H7 (cell line): Measurements from ENCODE around the gene ZNF620. TPM values are rescaled to one million over a fixed set of nuclear protein-coding genes. Genes with fewer than 3 reads are reported as not detected.
"Not testable (repeated sequence)": the region's sequence is repeated elsewhere in the genome, so short reads cannot be mapped to it uniquely, and the experiment has no call there.

Experiments used
- DNase-seq: peaks from one replicate; pipeline ENCODE4 v3.0.0; 2012
- H3K27me3 ChIP-seq: 2 replicates; pipeline ENCODE4 v1.6.0; 2011; ENCODE audit warnings: mild to moderate bottlenecking, low read length; ENCODE audit not compliant: control insufficient read depth, insufficient read depth
- H3K36me3 ChIP-seq: replicated peaks from 2 replicates; pipeline ENCODE4 v1.5.1; 2011; ENCODE audit warnings: low read length; ENCODE audit not compliant: control insufficient read depth, insufficient read depth
- H3K4me3 ChIP-seq: 2 replicates; pipeline ENCODE4 v1.5.1; 2011; ENCODE audit warnings: low read depth, mild to moderate bottlenecking, control low read depth, low read length, moderate library complexity; ENCODE audit not compliant: insufficient read depth
- total RNA-seq: library from RNA; depleted of rRNA; stranded (reverse); fragments of >200 nt; shearing (Covaris generic); gene quantifications from 2 replicates; pipeline ENCODE4 v1.2.3, GENCODE V29; 2014; rRNA removed

ZNF620 gene
- 5.6 and 8.8 TPM in 2 replicates for total RNA-seq

GRCh38 chr3:40505599-40506462 is at the start of gene ZNF620:
Gene ZNF620 (plus strand): TSS chr3:40506039. CDS start chr3:40506353, 314 bp downstream.
- H3K27me3 ChIP-seq, result no peaks in the 10 kb centered on the region

DNA sequence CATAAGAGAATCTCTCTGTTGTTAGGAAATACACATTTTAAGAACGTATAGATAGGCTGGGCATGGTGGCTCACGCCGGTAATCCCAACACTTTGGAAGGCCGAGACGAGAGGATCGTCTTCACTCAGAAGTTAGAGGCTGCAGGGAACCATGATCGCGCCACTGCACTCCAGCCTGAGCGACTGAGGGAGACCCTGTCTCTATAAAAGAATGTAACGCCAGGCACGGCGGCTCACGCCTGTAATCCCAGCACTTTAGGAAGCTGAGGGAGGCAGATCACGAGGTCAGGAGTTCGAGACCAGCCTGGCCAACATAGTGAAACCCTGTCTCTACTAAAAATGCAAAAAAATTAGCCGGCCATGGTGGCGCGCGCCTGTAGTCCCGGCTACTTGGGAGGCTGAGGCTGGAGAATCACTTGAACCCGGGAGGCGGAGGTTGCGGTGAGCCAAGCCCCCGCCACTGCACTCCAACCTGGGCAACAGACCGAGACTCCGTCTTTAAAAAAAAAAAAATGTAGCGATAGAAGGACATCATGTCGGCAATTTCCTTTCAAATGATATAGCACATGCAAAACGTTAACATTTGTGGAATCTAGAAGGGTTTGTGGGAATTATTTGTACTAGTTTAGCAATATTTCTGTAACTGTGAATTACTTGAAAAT is 49.4 kb upstream of the ZNF620 start:
- Histone ChIP-seq H3K4me3 (peak overlapping the region; percentile 98), H3K27me3 (no peaks in the 10 kb centered on the region), H3K36me3 (peaks cover 25% of the 10 kb centered on the region)
- DNase-seq, result no peak

More at GRCh38 chr3:40505599-40506462, at the start of gene ZNF620:
- peaks cover 1% of the 10 kb centered on the region; the same call in 1 of the 2 replicates for H3K36me3 ChIP-seq
- DNase-seq, result peak; percentile 92
- H3K4me3 ChIP-seq, result peak within 1 kb of the TSS; percentile 70

DNA sequence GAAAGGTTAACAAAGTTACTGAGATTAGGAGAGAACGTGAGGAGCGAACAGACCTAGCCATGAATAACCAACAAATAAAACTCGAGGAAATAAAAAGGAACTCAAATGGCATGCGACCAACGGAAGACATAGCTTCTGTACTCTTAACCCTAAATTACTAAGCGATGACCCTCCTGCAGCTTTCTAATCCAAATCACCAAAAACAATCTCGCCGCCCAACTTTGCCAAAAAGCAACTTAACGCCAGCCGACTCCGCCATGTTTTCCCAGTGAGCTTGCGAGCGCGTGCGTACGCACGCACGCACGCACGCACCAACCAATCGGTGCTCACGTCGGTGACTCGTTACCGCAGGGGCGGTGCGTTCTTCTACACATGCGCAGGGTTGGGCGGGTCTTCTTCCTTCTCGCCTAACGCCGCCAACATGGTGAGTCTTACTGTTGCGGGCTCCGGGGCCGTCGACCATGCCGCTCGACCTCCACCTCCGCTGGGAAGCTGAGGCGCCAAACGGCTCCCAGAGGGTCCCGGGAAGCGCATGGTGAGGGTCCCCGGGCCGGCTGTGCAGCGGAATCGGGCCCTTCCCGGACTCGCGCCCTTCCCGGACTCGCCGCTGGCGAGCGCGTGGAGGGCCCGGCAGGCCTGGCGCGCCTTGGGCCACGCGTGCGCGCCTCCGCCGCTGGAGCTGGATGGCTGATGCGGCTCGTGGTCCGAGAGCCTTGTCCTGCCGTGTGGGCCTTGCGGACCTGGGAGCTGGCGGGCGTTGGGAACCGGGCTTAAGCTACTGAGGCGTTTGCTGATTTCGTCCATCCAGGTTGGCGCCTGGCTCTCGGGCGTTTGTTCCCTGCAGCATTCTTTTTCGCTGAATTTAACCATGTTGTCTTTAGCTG is 48.7 kb upstream of the ZNF620 start, which contains the start of gene RPL14:
TSS of gene RPL14 (plus strand) at position 400 of the 884 bp plus-strand sequence. CDS start at position 533, 133 bp downstream.
- H3K36me3 ChIP-seq, result peaks cover 27% of the 10 kb centered on the region
- peak within 1 kb of the TSS; percentile 98 for H3K4me3 ChIP-seq
- H3K27me3 ChIP-seq, result no peaks in the 10 kb centered on the region
- peak; percentile 96 for DNase-seq

- Histone ChIP-seq H3K4me3 (peak overlapping the region; percentile 98; the same call in 1 of the 2 replicates), H3K27me3 (no peaks in the 10 kb centered on the region), H3K36me3 (peaks cover 33% of the 10 kb centered on the region)
- DNase-seq, result no peak
Observed at GRCh38 chr3:40458473-40458872, 47.4 kb upstream of the ZNF620 start.

DNA sequence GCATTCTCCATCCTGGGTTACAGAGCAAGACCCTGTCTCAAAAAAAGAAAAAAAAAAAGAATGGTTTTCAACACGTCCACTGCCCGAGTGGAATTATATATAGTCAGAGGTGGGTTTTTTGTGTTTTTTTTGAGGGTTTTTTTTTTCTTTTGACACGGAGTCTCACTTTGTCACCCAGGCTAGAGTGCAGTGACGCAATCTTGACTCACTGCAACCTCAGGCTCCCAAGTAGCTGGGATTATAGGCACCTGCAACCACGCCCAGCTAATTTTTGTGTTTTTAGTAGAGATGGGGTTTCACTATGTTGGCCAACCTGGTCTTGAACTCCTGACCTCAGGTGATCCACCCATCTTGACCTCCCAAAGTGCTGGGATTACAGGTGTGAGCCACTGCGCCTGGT is 45.4 kb upstream of the ZNF620 start:
- not testable (repeated sequence) for H3K4me3 ChIP-seq, H3K27me3 ChIP-seq, DNase-seq
- peaks cover 37% of the 10 kb centered on the region for H3K36me3 ChIP-seq

GRCh38 chr3:40461161-40461560 is 44.7 kb upstream of the ZNF620 start:
- Histone ChIP-seq H3K27me3 (no peaks in the 10 kb centered on the region), H3K4me3 (no peak overlapping the region), H3K36me3 (peaks cover 37% of the 10 kb centered on the region)
- DNase-seq, result no peak

GRCh38 chr3:40462838-40463237 is 43.0 kb upstream of the ZNF620 start:
- peaks cover 37% of the 10 kb centered on the region for H3K36me3 ChIP-seq
- H3K27me3 ChIP-seq, DNase-seq, H3K4me3 ChIP-seq: not testable (repeated sequence)

DNA sequence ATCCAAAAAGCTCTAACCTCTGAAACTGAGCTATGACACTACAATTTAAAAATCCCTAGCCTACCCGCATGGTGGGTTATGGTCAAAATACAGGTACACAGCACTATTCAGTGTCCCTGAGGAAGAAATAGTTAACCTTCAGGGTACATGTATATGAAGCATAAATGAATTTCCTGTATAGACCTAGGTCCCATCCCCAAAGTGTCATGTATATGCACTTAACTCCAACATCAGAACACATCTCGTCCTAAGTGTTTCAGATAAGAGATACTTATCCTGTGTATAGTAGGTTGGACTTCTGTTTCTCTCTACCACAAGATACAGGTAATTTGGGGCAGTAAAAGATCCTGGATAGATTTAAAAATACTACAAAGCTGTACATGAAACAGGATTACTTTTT is 42.3 kb upstream of the ZNF620 start:
- H3K36me3 ChIP-seq, result peaks cover 31% of the 10 kb centered on the region
- H3K4me3 ChIP-seq, result no peak overlapping the region
- DNase-seq, result no peak
- H3K27me3 ChIP-seq, result no peaks in the 10 kb centered on the region

GRCh38 chr3:40464339-40465110 is 41.3 kb upstream of the ZNF620 start:
- no peak for DNase-seq
- Histone ChIP-seq H3K27me3 (no peaks in the 10 kb centered on the region), H3K4me3 (no peak overlapping the region), H3K36me3 (peaks cover 24% of the 10 kb centered on the region)

DNA sequence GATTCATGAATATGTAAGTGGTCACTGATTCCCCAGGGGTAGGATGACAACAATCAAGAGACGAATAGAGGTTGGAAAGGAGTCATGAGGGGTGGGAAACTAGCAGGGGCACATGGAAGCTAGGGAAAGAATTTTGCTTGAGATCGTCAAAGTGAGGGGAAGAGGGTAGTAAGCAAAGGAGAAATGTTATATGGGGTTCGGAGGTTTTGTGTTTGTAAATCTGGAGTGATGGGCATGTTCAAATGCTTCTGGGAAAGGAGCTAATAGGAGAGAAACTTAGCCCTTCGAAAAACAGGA is 40.8 kb upstream of the ZNF620 start:
- H3K27me3 ChIP-seq, result no peaks in the 10 kb centered on the region
- no peak overlapping the region for H3K4me3 ChIP-seq
- H3K36me3 ChIP-seq, result peaks cover 24% of the 10 kb centered on the region
- peak; percentile 52 for DNase-seq

DNA sequence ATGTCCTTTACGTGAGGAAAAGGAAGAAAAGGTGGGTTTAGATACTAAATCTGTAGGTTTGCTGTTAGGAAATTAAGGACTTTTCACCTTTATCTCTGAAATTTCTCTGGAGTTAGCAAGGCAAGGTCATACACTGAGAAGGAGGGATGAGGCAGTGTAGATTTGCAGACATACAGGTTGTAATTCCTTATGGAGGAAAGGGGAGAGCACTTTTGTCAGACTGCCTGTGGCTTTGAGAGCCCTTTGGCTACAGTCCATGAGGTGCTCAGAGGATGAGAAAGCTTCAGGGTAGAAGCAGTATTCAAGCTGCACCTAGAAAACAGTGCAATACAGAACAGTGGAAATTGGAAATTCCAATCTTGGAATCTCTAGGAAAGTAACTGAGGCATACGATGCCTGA is 40.4 kb upstream of the ZNF620 start:
- no peak for DNase-seq
- H3K36me3 ChIP-seq, result peaks cover 21% of the 10 kb centered on the region

DNA sequence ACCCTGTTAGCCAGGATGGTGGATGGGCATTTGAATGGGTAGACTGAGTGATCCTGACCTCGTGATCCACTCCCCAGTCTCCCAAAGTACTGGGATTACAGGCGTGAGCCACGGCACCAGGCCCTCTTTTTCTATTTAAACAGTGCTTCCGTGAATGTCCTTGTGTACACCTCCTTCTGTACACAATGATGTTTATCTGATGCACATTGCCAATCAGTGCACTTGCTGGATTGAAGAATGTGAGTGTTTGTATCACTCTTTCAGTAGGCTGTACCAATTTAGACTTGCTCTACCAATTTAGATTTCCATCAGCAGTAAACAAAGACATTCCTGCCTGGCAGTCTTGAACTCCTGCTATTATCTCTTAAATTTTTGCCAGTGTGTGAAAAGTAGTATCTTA is 37.8 kb upstream of the ZNF620 start:
- no peak for DNase-seq
- H3K4me3 ChIP-seq, result no peak overlapping the region
- H3K36me3 ChIP-seq, result peaks cover 7% of the 10 kb centered on the region
- H3K27me3 ChIP-seq, result no peaks in the 10 kb centered on the region

More for the DNA sequence above, 40.4 kb upstream of the ZNF620 start:
- H3K4me3 ChIP-seq, result no peak overlapping the region
- no peaks in the 10 kb centered on the region for H3K27me3 ChIP-seq

- no peak for DNase-seq
- no peak overlapping the region for H3K4me3 ChIP-seq
- H3K36me3 ChIP-seq, result no peaks in the 10 kb centered on the region
- H3K27me3 ChIP-seq, result no peaks in the 10 kb centered on the region
Observed at GRCh38 chr3:40470701-40471100, 35.1 kb upstream of the ZNF620 start.
